Kidney (tissue), 22 donors: ENCODE results near the gene MYO15B. TPM values are rescaled to one million over a fixed set of nuclear protein-coding genes. Genes with fewer than 3 reads are reported as not detected.

Experiments
- DNase-seq, 5 donors: peaks; one replicate each; pipeline ENCODE4 v3.0.0-alpha.2; 2013 to 2020
- FAIRE-seq: peaks from 2 replicates; lab custom pipeline; 2012; peaks lifted over from hg19 to GRCh38; lab: Jason Lieb, UNC
- H3K27ac ChIP-seq, 2 donors: one replicate each; pipeline ENCODE4 v1.7.0; 2013; ENCODE audit warnings: low read depth in 2 of 2, low read length in 2 of 2, inconsistent platforms in 1 of 2
- H3K27me3 ChIP-seq: one replicate; pipeline ENCODE4 v1.7.1; 2013; ENCODE audit warnings: low read length, inconsistent platforms; ENCODE audit not compliant: control insufficient read depth, insufficient read depth
- H3K36me3 ChIP-seq, 3 donors: one replicate each; pipeline versions ENCODE4 v1.7.0 to v1.7.1; 2013; ENCODE audit warnings: low read length in 3 of 3, control low read depth in 1 of 3, inconsistent platforms in 1 of 3; ENCODE audit not compliant: insufficient read depth in 3 of 3, control insufficient read depth in 2 of 3
- H3K4me1 ChIP-seq, 3 donors: one replicate each; pipeline versions ENCODE4 v1.7.0 to v1.7.1; 2013; ENCODE audit warnings: low read length in 3 of 3, inconsistent platforms in 1 of 3, low read depth in 1 of 3; ENCODE audit not compliant: control insufficient read depth in 2 of 3, insufficient read depth in 2 of 3
- H3K4me3 ChIP-seq, 3 donors: one replicate each; pipeline versions ENCODE4 v1.7.0 to v1.8.1; 2013; ENCODE audit warnings: low read length in 3 of 3, control low read depth in 1 of 3, inconsistent platforms in 1 of 3
- H3K9ac ChIP-seq, 3 donors: one replicate each; pipeline versions ENCODE4 v1.7.0 to v1.7.1; 2013; ENCODE audit warnings: low read length in 3 of 3, control low read depth in 1 of 3, inconsistent platforms in 1 of 3
- H3K9me3 ChIP-seq, 3 donors: one replicate each; pipeline versions ENCODE4 v1.7.0 to v1.7.1; 2013; ENCODE audit warnings: low read length in 3 of 3, control low read depth in 1 of 3, inconsistent platforms in 1 of 3; ENCODE audit not compliant: control insufficient read depth in 2 of 3, insufficient read depth in 1 of 3
- CTCF ChIP-seq: IDR thresholded peaks from 3 replicates; pipeline ENCODE4 v1.5.1; 2012; ENCODE audit warnings: mild to moderate bottlenecking, moderate library complexity, borderline replicate concordance; ENCODE audit not compliant: insufficient read depth; ENCODE audit errors: extremely low read depth
- intact Hi-C: fragments of 100-400 bp; cut with DNase I; formaldehyde crosslinking; loops from one replicate; pipeline ENCODE4 v1.11.1; 2022
- long read RNA-seq, 10 donors: library from polyadenylated mRNA in 1 of 10; unstranded in 1 of 10; transcript quantifications; one replicate each; pipeline ENCODE4 v2.0.0 and lab custom pipeline, GENCODE V29; 2021 to 2026
- polyA plus RNA-seq: library from polyadenylated mRNA; stranded (reverse); fragments of 350-450 nt; fragmentation: Illumina TruSeq; extraction: RNeasy Lipid Tissue Mini Kit (QIAGEN cat#74804); gene quantifications from one replicate; pipeline ENCODE4 v1.2.3, GENCODE V29; 2014; ENCODE audit warnings: low read depth, low replicate concordance; ENCODE audit not compliant: insufficient read depth
- total RNA-seq: library from RNA; stranded (reverse); fragmentation: NEBNext Ultra II Directional; extraction: Animal tissue kit (Norgen Biotek cat#: 25700); gene quantifications from one replicate; pipeline ENCODE4 v1.2.1, GENCODE V29; 2021
- donor health status: control.
- donor health status: control.
- donor health status: control.
- donor health status: control.
- donor health status: control.
- donor health status: DM: yes; HTN: yes; CAD: no.
- donor health status: Normal renal cell carcinoma (clear cell type).

The MYO15B gene
- total RNA-seq, result 286 TPM
- 139 TPM for polyA plus RNA-seq
- long read RNA-seq, donor 1, partial matches to known transcripts, result 0 of 3 reads
- long read RNA-seq, donor 1, other reads (novel, unspliced or antisense), result 0 of 3 reads
- long read RNA-seq, donor 2, partial matches to known transcripts, result 0 of 2 reads
- long read RNA-seq, donor 2, other reads (novel, unspliced or antisense), result 0 of 2 reads
- long read RNA-seq, donor 3, partial matches to known transcripts, result 0 of 4 reads
- long read RNA-seq, donor 3, other reads (novel, unspliced or antisense), result 0 of 4 reads
- long read RNA-seq, donor 4, partial matches to known transcripts, result 5 of 6 reads
- long read RNA-seq, donor 4, other reads (novel, unspliced or antisense), result 0 of 6 reads
- long read RNA-seq, donor 5, result 0 reads
- long read RNA-seq, donor 6, partial matches to known transcripts, result 0 of 1 reads
- long read RNA-seq, donor 6, other reads (novel, unspliced or antisense), result 0 of 1 reads
- long read RNA-seq, donor 7, partial matches to known transcripts, result 69 of 102 reads
- long read RNA-seq, donor 7, other reads (novel, unspliced or antisense), result 32 of 102 reads
- long read RNA-seq, donor 8, partial matches to known transcripts, result 0 of 1 reads
- long read RNA-seq, donor 8, other reads (novel, unspliced or antisense), result 0 of 1 reads
- long read RNA-seq, donor 9, partial matches to known transcripts, result 0 of 1 reads
- long read RNA-seq, donor 9, other reads (novel, unspliced or antisense), result 0 of 1 reads
- long read RNA-seq, donor 10, partial matches to known transcripts, result 11 of 14 reads
- long read RNA-seq, donor 10, other reads (novel, unspliced or antisense), result 0 of 14 reads

GRCh38 chr17:75587675-75588595 lies at the start of gene MYO15B:
MYO15B (plus strand) TSS chr17:75587800; CDS start chr17:75588058, 258 bp downstream.
- DNase-seq (peak; percentile 85 to 92 (median 87)), FAIRE-seq (no peak)
- peak; percentile 33 for TF ChIP-seq CTCF
- peak within 1 kb of the TSS; percentile 82 to 94 for H3K27ac ChIP-seq
- peak within 1 kb of the TSS; percentile 6 to 60 (median 44) for H3K4me3 ChIP-seq
- peaks cover 0 to 8% (median 0%) of the 10 kb centered on the region in 3 donors for H3K36me3 ChIP-seq
- peak within 1 kb of the TSS in 2 of 3 donors; percentile 37 to 71 for H3K9ac ChIP-seq
- no peaks in the 10 kb centered on the region for H3K27me3 ChIP-seq
- peaks cover 0 to 9% (median 3%) of the 10 kb centered on the region in 3 donors for H3K4me1 ChIP-seq
- no peaks in the 10 kb centered on the region for H3K9me3 ChIP-seq
- intact Hi-C loops, result no loop called here

- FAIRE-seq (no peak), DNase-seq (peak in 1 of 5 donors; percentile 31)
- Histone ChIP-seq H3K4me3 (no peak overlapping the region), H3K9me3 (no peaks in the 10 kb centered on the region), H3K9ac (peak overlapping the region in 1 of 3 donors; percentile 61), H3K4me1 (peaks cover 0 to 58% (median 55%) of the 10 kb centered on the region in 3 donors), H3K36me3 (peaks cover 0 to 4% (median 0%) of the 10 kb centered on the region in 3 donors), H3K27ac (peak overlapping the region; percentile 59 to 97), H3K27me3 (no peaks in the 10 kb centered on the region)
- TF ChIP-seq CTCF, result no peak
- intact Hi-C loops, result no loop called here
Observed at GRCh38 chr17:75539967-75540729, 47.5 kb upstream of the MYO15B start.
